Measurements from ENCODE around the gene YARS1. TPM values are rescaled to one million over a fixed set of nuclear protein-coding genes. Genes with fewer than 3 reads are reported as not detected.
"Not testable (repeated sequence)": the region's sequence is repeated elsewhere in the genome, so short reads cannot be mapped to it uniquely, and the experiment has no call there.

Gene YARS1
- total and polyA plus RNA-seq, 7 experiments from 2014 or later, result 48.6 to 175 (median 85.4) TPM

- ChIA-PET POLR2A (no interaction called here), CTCF (no interaction called here)
- peak overlapping the region in 1 of 9 donors; percentile 4 for H3K27ac Mint-ChIP-seq
- H3K4me3 Mint-ChIP-seq, result no peak overlapping the region
- Histone ChIP-seq H3K4me3 (ENCODE audit: low read length) (no peak overlapping the region), H3K27ac (ENCODE audit: low read depth, low read length) (no peak overlapping the region), H3K9me3 (ENCODE audit: control insufficient read depth in 2 of 3, low read length in 3 of 3) (no peaks in the 10 kb centered on the region), H3K27me3 (ENCODE audit: control insufficient read depth in 2 of 2, insufficient read depth in 2 of 2, low read length in 2 of 2) (no peaks in the 10 kb centered on the region), H3K4me1 (ENCODE audit: control insufficient read depth in 2 of 2, insufficient read depth in 2 of 2, low read length in 2 of 2) (peaks cover 2 to 3% of the 10 kb centered on the region in 2 donors), H3K36me3 (ENCODE audit: control insufficient read depth in 2 of 3, insufficient read depth in 3 of 3, low read length in 3 of 3) (peaks cover 7 to 58% (median 13%) of the 10 kb centered on the region in 3 experiments)
- peaks cover 9 to 48% (median 27%) of the 10 kb centered on the region in 7 donors for H3K4me1 Mint-ChIP-seq
- intact Hi-C loops (cut with micrococcal nuclease), result no loop called here
- ATAC-seq (no peak), DNase-seq (no peak)
- H3K27me3 Mint-ChIP-seq, result no peaks in the 10 kb centered on the region
- H3K36me3 Mint-ChIP-seq, result peaks cover 0 to 65% (median 35%) of the 10 kb centered on the region in 5 donors
- no peaks in the 10 kb centered on the region for H3K9me3 Mint-ChIP-seq
Observed at GRCh38 chr1:32808580-32808979, 8.6 kb downstream of the YARS1 start.

- ChIA-PET POLR2A (interaction anchor here (0.7 kb wide), 1 partner anchor 10 kb away, joined by 3 read pairs; the partner anchor contains the start of gene YARS1), CTCF (no interaction called here)
- no peak overlapping the region for H3K4me3 Mint-ChIP-seq
- H3K27me3 ChIP-seq (ENCODE audit: control insufficient read depth in 2 of 2, insufficient read depth in 2 of 2, low read length in 2 of 2), result no peaks in the 10 kb centered on the region
- peak overlapping the region in 3 of 9 donors; percentile 10 to 38 (median 28) for H3K27ac Mint-ChIP-seq
- no peak overlapping the region for H3K4me3 ChIP-seq (ENCODE audit: low read length)
- peaks cover 0 to 10% of the 10 kb centered on the region in 2 donors for H3K4me1 ChIP-seq (ENCODE audit: control insufficient read depth in 2 of 2, insufficient read depth in 2 of 2, low read length in 2 of 2)
- intact Hi-C loops (cut with micrococcal nuclease), result no loop called here
- ATAC-seq, result no peak
- peaks cover 0 to 63% (median 39%) of the 10 kb centered on the region in 5 donors for H3K36me3 Mint-ChIP-seq
- peaks cover 7 to 62% (median 13%) of the 10 kb centered on the region in 3 experiments for H3K36me3 ChIP-seq (ENCODE audit: control insufficient read depth in 2 of 3, insufficient read depth in 3 of 3, low read length in 3 of 3)
- H3K9me3 Mint-ChIP-seq, result no peaks in the 10 kb centered on the region
- DNase-seq, result no peak
- no peak overlapping the region for H3K27ac ChIP-seq (ENCODE audit: low read depth, low read length)
- H3K27me3 Mint-ChIP-seq, result no peaks in the 10 kb centered on the region
- H3K9me3 ChIP-seq (ENCODE audit: control insufficient read depth in 2 of 3, low read length in 3 of 3), result no peaks in the 10 kb centered on the region
- peaks cover 0 to 42% (median 17%) of the 10 kb centered on the region in 7 donors for H3K4me1 Mint-ChIP-seq
Observed at GRCh38 chr1:32806910-32807523, 10.1 kb downstream of the YARS1 start.

DNA sequence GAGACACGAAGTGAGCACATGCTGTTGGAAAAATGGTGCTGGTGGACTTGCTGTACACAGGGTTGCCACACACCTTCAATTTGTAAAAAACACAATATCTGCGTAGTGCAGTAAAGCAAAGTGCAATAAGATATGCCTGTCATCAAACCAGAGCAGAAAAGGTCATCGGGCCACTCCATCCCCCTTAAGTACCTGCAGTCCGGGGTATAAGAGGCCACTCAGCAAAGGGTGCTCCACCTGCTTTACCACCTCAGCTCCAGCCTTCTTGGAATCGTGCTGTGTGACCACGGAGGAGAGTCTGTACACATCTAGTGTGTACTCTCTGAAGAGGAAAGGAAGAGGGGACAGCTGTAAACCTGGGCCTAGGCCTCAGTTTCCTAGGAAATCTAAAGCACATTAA, 10.9 kb downstream of the YARS1 start:
- no peak overlapping the region for H3K4me3 ChIP-seq (ENCODE audit: low read length)
- H3K9me3 Mint-ChIP-seq, result no peaks in the 10 kb centered on the region
- H3K36me3 ChIP-seq (ENCODE audit: control insufficient read depth in 2 of 3, insufficient read depth in 3 of 3, low read length in 3 of 3), result peaks cover 7 to 61% (median 13%) of the 10 kb centered on the region in 3 experiments
- no peaks in the 10 kb centered on the region for H3K27me3 Mint-ChIP-seq
- no peaks in the 10 kb centered on the region for H3K9me3 ChIP-seq (ENCODE audit: control insufficient read depth in 2 of 3, low read length in 3 of 3)
- peaks cover 5 to 41% (median 21%) of the 10 kb centered on the region in 7 donors for H3K4me1 Mint-ChIP-seq
- no peak for DNase-seq
- H3K27me3 ChIP-seq (ENCODE audit: control insufficient read depth in 2 of 2, insufficient read depth in 2 of 2, low read length in 2 of 2), result no peaks in the 10 kb centered on the region
- POLR2A ChIA-PET, result no interaction called here
- no peak overlapping the region for H3K4me3 Mint-ChIP-seq
- peaks cover 4 to 10% of the 10 kb centered on the region in 2 donors for H3K4me1 ChIP-seq (ENCODE audit: control insufficient read depth in 2 of 2, insufficient read depth in 2 of 2, low read length in 2 of 2)
- peaks cover 0 to 60% (median 36%) of the 10 kb centered on the region in 5 donors for H3K36me3 Mint-ChIP-seq
- CTCF ChIA-PET, result no interaction called here
- no peak overlapping the region for H3K27ac ChIP-seq (ENCODE audit: low read depth, low read length)
- H3K27ac Mint-ChIP-seq, result peak overlapping the region in 1 of 9 donors; percentile 38
- intact Hi-C loops (cut with micrococcal nuclease), result no loop called here
- no peak for ATAC-seq

- H3K4me3 Mint-ChIP-seq; CTCF ChIA-PET; H3K4me3 ChIP-seq (ENCODE audit: low read length); H3K27me3 Mint-ChIP-seq; intact Hi-C loops (cut with micrococcal nuclease); H3K27ac ChIP-seq (ENCODE audit: low read depth, low read length); POLR2A ChIA-PET; H3K9me3 Mint-ChIP-seq; H3K27ac Mint-ChIP-seq; DNase-seq; ATAC-seq; H3K27me3 ChIP-seq (ENCODE audit: control insufficient read depth in 2 of 2, insufficient read depth in 2 of 2, low read length in 2 of 2); H3K9me3 ChIP-seq (ENCODE audit: control insufficient read depth in 2 of 3, low read length in 3 of 3): not testable (repeated sequence)
- H3K4me1 ChIP-seq (ENCODE audit: control insufficient read depth in 2 of 2, insufficient read depth in 2 of 2, low read length in 2 of 2), result peaks cover 18 to 27% of the 10 kb centered on the region in 2 donors
- Mint-ChIP-seq H3K4me1 (peaks cover 13 to 46% (median 28%) of the 10 kb centered on the region in 7 donors), H3K36me3 (peaks cover 0 to 56% (median 35%) of the 10 kb centered on the region in 5 donors)
- peaks cover 0 to 45% (median 11%) of the 10 kb centered on the region in 3 experiments for H3K36me3 ChIP-seq (ENCODE audit: control insufficient read depth in 2 of 3, insufficient read depth in 3 of 3, low read length in 3 of 3)
Observed at GRCh38 chr1:32804460-32804859, 12.7 kb downstream of the YARS1 start.

GRCh38 chr1:32801096-32801715, 16.0 kb downstream of the YARS1 start:
- peak overlapping the region; percentile 22 to 88 (median 77) for H3K27ac Mint-ChIP-seq
- no peaks in the 10 kb centered on the region for H3K9me3 Mint-ChIP-seq
- H3K9me3 ChIP-seq (ENCODE audit: control insufficient read depth in 2 of 3, low read length in 3 of 3), result no peaks in the 10 kb centered on the region
- peaks cover 0 to 57% (median 31%) of the 10 kb centered on the region in 5 donors for H3K36me3 Mint-ChIP-seq
- peaks cover 0 to 26% (median 4%) of the 10 kb centered on the region in 3 experiments for H3K36me3 ChIP-seq (ENCODE audit: control insufficient read depth in 2 of 3, insufficient read depth in 3 of 3, low read length in 3 of 3)
- intact Hi-C loops (cut with micrococcal nuclease), result loop anchor here in 1 of 2 donors (1.0 kb wide), 1 partner anchor 16 kb away; the partner anchor contains the start of genes S100PBP and YARS1
- H3K27ac ChIP-seq (ENCODE audit: low read depth, low read length), result peak overlapping the region; percentile 16
- DNase-seq, result peak in 8 of 9 donors; percentile 16 to 57 (median 38)
- POLR2A ChIA-PET, result no interaction called here
- H3K27me3 ChIP-seq (ENCODE audit: control insufficient read depth in 2 of 2, insufficient read depth in 2 of 2, low read length in 2 of 2), result no peaks in the 10 kb centered on the region
- no peaks in the 10 kb centered on the region for H3K27me3 Mint-ChIP-seq
- no peak overlapping the region for H3K4me3 ChIP-seq (ENCODE audit: low read length)
- CTCF ChIA-PET, result no interaction called here
- H3K4me1 Mint-ChIP-seq, result peaks cover 20 to 52% (median 45%) of the 10 kb centered on the region in 7 donors
- H3K4me1 ChIP-seq (ENCODE audit: control insufficient read depth in 2 of 2, insufficient read depth in 2 of 2, low read length in 2 of 2), result peaks cover 32 to 49% of the 10 kb centered on the region in 2 donors
- ATAC-seq, result peak; percentile 80
- peak overlapping the region; percentile 22 to 85 (median 56) for H3K4me3 Mint-ChIP-seq

- ATAC-seq, result peak; percentile 80
- Mint-ChIP-seq H3K27ac (peak overlapping the region; percentile 48 to 92 (median 76)), H3K27me3 (no peaks in the 10 kb centered on the region), H3K4me1 (peaks cover 22 to 54% (median 45%) of the 10 kb centered on the region in 7 donors), H3K36me3 (peaks cover 1 to 48% (median 26%) of the 10 kb centered on the region in 5 donors), H3K4me3 (peak overlapping the region in 9 of 10 donors; percentile 4 to 75 (median 36)), H3K9me3 (no peaks in the 10 kb centered on the region)
- H3K27ac ChIP-seq (ENCODE audit: low read depth, low read length), result peak overlapping the region; percentile 46
- ChIA-PET CTCF (interaction anchor here (0.5 to 0.7 kb wide), 2 partner anchors 22 to 131 kb away, joined by 3 read pairs; no protein-coding TSS in a partner anchor), POLR2A (no interaction called here)
- DNase-seq, result peak in 7 of 9 donors; percentile 3 to 42 (median 24)
- H3K27me3 ChIP-seq (ENCODE audit: control insufficient read depth in 2 of 2, insufficient read depth in 2 of 2, low read length in 2 of 2), result no peaks in the 10 kb centered on the region
- no peaks in the 10 kb centered on the region for H3K9me3 ChIP-seq (ENCODE audit: control insufficient read depth in 2 of 3, low read length in 3 of 3)
- H3K36me3 ChIP-seq (ENCODE audit: control insufficient read depth in 2 of 3, insufficient read depth in 3 of 3, low read length in 3 of 3), result peaks cover 0 to 14% (median 4%) of the 10 kb centered on the region in 3 experiments
- H3K4me1 ChIP-seq (ENCODE audit: control insufficient read depth in 2 of 2, insufficient read depth in 2 of 2, low read length in 2 of 2), result peaks cover 32 to 49% of the 10 kb centered on the region in 2 donors
- intact Hi-C loops (cut with micrococcal nuclease), result loop anchor here in 1 of 2 donors (1.0 kb wide), 2 partner anchors 18 to 149 kb away; partner anchors contain the start of genes S100PBP, YARS1 and ZBTB8OS
- no peak overlapping the region for H3K4me3 ChIP-seq (ENCODE audit: low read length)
Observed at GRCh38 chr1:32798679-32799416, 18.3 kb downstream of the YARS1 start.

Measured in naive thymus-derived CD4-positive, alpha-beta T cell (primary cell).